OCI-LY1 (cell line): ENCODE measurements around the gene GPX3.

ENCODE experiments used
- H2AFZ ChIP-seq: fragments of 200-600 bp; sonication (generic), shearing (Covaris generic); 2 replicates; pipeline ENCODE4 v1.6.0; 2014; ENCODE audit warnings: antibody characterized with exemption, mild to moderate bottlenecking, low read length
- H3F3A ChIP-seq: fragments of 200-600 bp; sonication (generic), shearing (Covaris generic); 2 replicates; pipeline ENCODE4 v1.6.0; 2014; ENCODE audit warnings: mild to moderate bottlenecking, antibody characterized with exemption, low read length, moderate library complexity; ENCODE audit not compliant: insufficient read depth
- H3K27ac ChIP-seq: fragments of 200-600 bp; sonication (generic); 2 replicates; pipeline ENCODE4 v1.5.1; 2014; ENCODE audit warnings: low read length, mixed run types, mild to moderate bottlenecking, low read depth; ENCODE audit not compliant: poor library complexity, severe bottlenecking
- H3K27me3 ChIP-seq: fragments of 200-600 bp; sonication (generic); 2 replicates; pipeline ENCODE4 v1.6.0; 2014; ENCODE audit warnings: antibody characterized with exemption, mild to moderate bottlenecking, low read length, moderate library complexity; ENCODE audit not compliant: insufficient read depth
- H3K36me3 ChIP-seq: fragments of 200-600 bp; sonication (generic); 2 replicates; pipeline ENCODE4 v1.6.1; 2014; ENCODE audit warnings: mild to moderate bottlenecking, antibody characterized with exemption, low read length, moderate library complexity, mixed read lengths; ENCODE audit not compliant: insufficient read depth
- H3K4me1 ChIP-seq: fragments of 200-600 bp; sonication (generic); 2 replicates; pipeline ENCODE4 v1.5.1; 2014; ENCODE audit warnings: mild to moderate bottlenecking, low read length, moderate library complexity; ENCODE audit not compliant: insufficient read depth, severe bottlenecking
- H3K4me2 ChIP-seq: fragments of 200-600 bp; sonication (generic), shearing (Covaris generic); 2 replicates; pipeline ENCODE4 v1.6.1; 2014; ENCODE audit warnings: low read length
- H3K4me3 ChIP-seq: fragments of 200-600 bp; sonication (generic); 2 replicates; pipeline ENCODE4 v1.5.1; 2014; ENCODE audit warnings: low read length, low read depth, mild to moderate bottlenecking, mixed read lengths; ENCODE audit not compliant: poor library complexity, severe bottlenecking
- H3K79me2 ChIP-seq: fragments of 200-600 bp; shearing (Covaris generic); 2 replicates; pipeline ENCODE4 v1.6.1; 2016; ENCODE audit warnings: mixed run types, low read length, mixed read lengths; ENCODE audit not compliant: insufficient read depth
- H3K9ac ChIP-seq: fragments of 200-600 bp; sonication (generic), shearing (Covaris generic); 2 replicates; pipeline ENCODE4 v1.6.1; 2014; ENCODE audit warnings: mild to moderate bottlenecking, low read length, mixed read lengths
- H3K9me2 ChIP-seq: fragments of 200-600 bp; sonication (generic), shearing (Covaris generic); 2 replicates; pipeline ENCODE4 v1.6.1; 2014; ENCODE audit warnings: low read depth, mild to moderate bottlenecking, low read length, mixed read lengths
- H3K9me3 ChIP-seq: fragments of 200-600 bp; shearing (Covaris generic); 2 replicates; pipeline ENCODE4 v1.6.1; 2014; ENCODE audit warnings: low read length, mixed read lengths
- H4K20me1 ChIP-seq: fragments of 200-600 bp; sonication (generic), shearing (Covaris generic); 2 replicates; pipeline ENCODE4 v1.6.0; 2016; ENCODE audit warnings: mild to moderate bottlenecking, low read length; ENCODE audit not compliant: insufficient read depth
- EZH2 ChIP-seq: fragments of 200-600 bp; sonication (generic), shearing (Covaris generic); IDR thresholded peaks from 2 replicates; pipeline ENCODE4 v1.8.0; 2017; ENCODE audit warnings: borderline replicate concordance, mixed run types, mild to moderate bottlenecking, antibody characterized with exemption, low read length, moderate library complexity, mixed read lengths
- TF ChIP-seq, protein P1 (sequence below): fragments of 200-600 bp; sonication (generic), shearing (Covaris generic); IDR thresholded peaks from 2 replicates; pipeline ENCODE4 v1.5.1; 2017; ENCODE audit warnings: mild to moderate bottlenecking, antibody characterized with exemption, low read length, moderate library complexity, mixed read lengths

The GPX3 gene

DNA sequence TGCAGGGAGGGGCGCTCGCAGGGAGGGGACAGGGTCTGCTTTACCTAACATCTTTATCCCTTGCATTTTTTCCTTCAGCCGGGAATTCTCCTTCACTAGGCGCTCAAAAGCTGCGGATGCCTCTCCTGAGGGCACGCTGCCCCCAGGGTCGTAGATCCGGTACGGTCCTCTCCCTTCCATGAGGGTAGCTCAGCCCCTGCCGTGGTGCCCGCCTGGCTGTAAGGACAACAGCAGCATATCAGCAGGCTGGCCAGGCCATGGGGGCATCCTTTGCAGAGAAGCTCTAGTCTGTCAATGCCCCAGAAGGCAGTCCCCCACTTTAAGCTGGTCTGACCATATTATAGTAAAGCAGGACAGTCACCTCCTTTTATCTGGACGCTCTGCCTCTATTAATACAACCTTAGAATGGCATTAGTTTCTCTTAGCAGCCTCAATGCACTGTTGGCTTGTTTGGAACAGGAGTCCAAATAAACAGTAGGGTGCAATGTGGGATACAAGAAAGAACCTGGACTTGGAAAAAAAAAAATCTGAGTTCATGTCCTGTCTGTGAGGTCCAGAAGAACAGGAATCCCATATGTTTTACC lies 44.6 kb downstream of the GPX3 start:
- H3K4me1 ChIP-seq: peaks cover 83% of the 10 kb centered on the region
- H3K4me3 ChIP-seq: no peak overlapping the region
- H3K4me2 ChIP-seq: no peak overlapping the region
- H3F3A ChIP-seq: no peaks in the 10 kb centered on the region
- no peak overlapping the region for H3K27ac ChIP-seq
- TF ChIP-seq EZH2: no peak
- TF ChIP-seq, protein P1, sequence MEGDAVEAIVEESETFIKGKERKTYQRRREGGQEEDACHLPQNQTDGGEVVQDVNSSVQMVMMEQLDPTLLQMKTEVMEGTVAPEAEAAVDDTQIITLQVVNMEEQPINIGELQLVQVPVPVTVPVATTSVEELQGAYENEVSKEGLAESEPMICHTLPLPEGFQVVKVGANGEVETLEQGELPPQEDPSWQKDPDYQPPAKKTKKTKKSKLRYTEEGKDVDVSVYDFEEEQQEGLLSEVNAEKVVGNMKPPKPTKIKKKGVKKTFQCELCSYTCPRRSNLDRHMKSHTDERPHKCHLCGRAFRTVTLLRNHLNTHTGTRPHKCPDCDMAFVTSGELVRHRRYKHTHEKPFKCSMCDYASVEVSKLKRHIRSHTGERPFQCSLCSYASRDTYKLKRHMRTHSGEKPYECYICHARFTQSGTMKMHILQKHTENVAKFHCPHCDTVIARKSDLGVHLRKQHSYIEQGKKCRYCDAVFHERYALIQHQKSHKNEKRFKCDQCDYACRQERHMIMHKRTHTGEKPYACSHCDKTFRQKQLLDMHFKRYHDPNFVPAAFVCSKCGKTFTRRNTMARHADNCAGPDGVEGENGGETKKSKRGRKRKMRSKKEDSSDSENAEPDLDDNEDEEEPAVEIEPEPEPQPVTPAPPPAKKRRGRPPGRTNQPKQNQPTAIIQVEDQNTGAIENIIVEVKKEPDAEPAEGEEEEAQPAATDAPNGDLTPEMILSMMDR: no peak
- no peak overlapping the region for H3K9ac ChIP-seq
- H3K9me2 ChIP-seq: no peaks in the 10 kb centered on the region
- H4K20me1 ChIP-seq: no peaks in the 10 kb centered on the region
- no peaks in the 10 kb centered on the region for H3K9me3 ChIP-seq
- H3K36me3 ChIP-seq: peaks cover 82% of the 10 kb centered on the region
- no peak overlapping the region for H2AFZ ChIP-seq
- H3K27me3 ChIP-seq: no peaks in the 10 kb centered on the region
- H3K79me2 ChIP-seq: peaks cover 40% of the 10 kb centered on the region

DNA sequence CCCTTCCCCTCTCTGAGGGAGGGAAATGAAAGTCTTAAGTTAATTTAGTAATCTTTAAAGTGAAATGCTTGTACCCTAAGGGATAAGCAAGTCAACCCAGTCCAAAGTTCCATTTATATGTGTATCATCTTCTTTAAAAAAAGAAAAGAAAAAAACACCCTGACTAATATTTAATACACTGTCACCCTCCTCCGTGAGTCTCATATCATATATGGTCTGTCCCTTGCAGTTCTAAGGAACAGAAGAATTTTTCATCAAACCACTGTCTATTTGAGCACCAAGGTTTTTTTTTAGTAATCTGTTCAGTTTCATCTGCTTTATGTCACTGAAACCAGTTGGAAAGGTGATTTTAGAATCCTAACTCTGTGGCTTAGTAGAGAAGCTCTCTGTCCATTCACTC lies 45.2 kb downstream of the GPX3 start:
- Histone ChIP-seq H3K9me2 (no peaks in the 10 kb centered on the region), H3K79me2 (peaks cover 46% of the 10 kb centered on the region), H3K4me2 (no peak overlapping the region), H3K4me3 (no peak overlapping the region), H3K9me3 (no peaks in the 10 kb centered on the region), H2AFZ (no peak overlapping the region), H4K20me1 (no peaks in the 10 kb centered on the region), H3K36me3 (peaks cover 82% of the 10 kb centered on the region), H3F3A (no peaks in the 10 kb centered on the region), H3K27ac (peak overlapping the region; percentile 94), H3K27me3 (no peaks in the 10 kb centered on the region), H3K4me1 (peaks cover 83% of the 10 kb centered on the region), H3K9ac (peak overlapping the region; percentile 14; the same call in 1 of the 2 replicates)
- TF ChIP-seq, protein P1: no peak
- TF ChIP-seq EZH2: no peak

DNA sequence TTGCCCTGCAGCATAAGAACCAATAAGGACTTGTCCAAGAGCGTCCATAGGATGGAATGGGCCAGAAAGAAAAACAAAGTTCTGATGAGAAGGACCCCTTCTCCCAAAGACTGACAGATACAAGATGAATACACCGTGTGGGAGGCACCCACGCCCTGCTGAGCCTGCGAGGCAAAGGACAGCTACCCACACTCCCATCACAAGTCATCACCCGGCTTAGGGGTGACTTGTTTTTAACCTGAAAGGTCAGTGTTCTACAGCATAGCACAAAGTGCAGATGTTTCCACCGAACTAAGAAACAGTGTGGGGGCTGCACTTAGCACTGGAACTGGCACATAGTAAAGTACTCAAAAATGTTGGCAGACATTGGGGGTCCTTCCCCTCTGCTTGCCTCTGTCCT lies 46.5 kb downstream of the GPX3 start:
- no peak overlapping the region for H2AFZ ChIP-seq
- peak overlapping the region; percentile 94 for H3K27ac ChIP-seq
- peak overlapping the region; percentile 19; the same call in 1 of the 2 replicates for H3K4me2 ChIP-seq
- H3F3A ChIP-seq: no peaks in the 10 kb centered on the region
- peaks cover 58% of the 10 kb centered on the region for H3K79me2 ChIP-seq
- no peaks in the 10 kb centered on the region for H3K27me3 ChIP-seq
- peaks cover 88% of the 10 kb centered on the region for H3K4me1 ChIP-seq
- no peaks in the 10 kb centered on the region for H3K9me3 ChIP-seq
- no peaks in the 10 kb centered on the region for H3K9me2 ChIP-seq
- no peak overlapping the region for H3K4me3 ChIP-seq
- H3K9ac ChIP-seq: peak overlapping the region; percentile 28; the same call in 1 of the 2 replicates
- no peak for TF ChIP-seq EZH2
- peaks cover 72% of the 10 kb centered on the region for H3K36me3 ChIP-seq
- H4K20me1 ChIP-seq: no peaks in the 10 kb centered on the region
